Measurements from ENCODE around the gene NAT16. TPM values are rescaled to one million over a fixed set of nuclear protein-coding genes. Genes with fewer than 3 reads are reported as not detected.

The NAT16 gene
- total and polyA plus RNA-seq, 2 of the 13 experiments (the other 11 are each of a cell fraction or from before 2014, with no cell fraction given), result 0.04 TPM; not detected in 1

- TF ChIP-seq ZNF788 (CRISPR knock-in tag; IDR thresholded peaks at IDR 0.05; ENCODE audit: borderline replicate concordance) (peak; percentile 67; the same call in 1 of the 2 replicates), FOXP1 (IDR thresholded peaks at IDR 0.05) (no peak), FOXP1 (CRISPR knock-in tag; IDR thresholded peaks at IDR 0.05) (peak; percentile 35; the same call in 1 of the 2 replicates), IKZF4 (CRISPR knock-in tag; IDR thresholded peaks at IDR 0.05; ENCODE audit: borderline replicate concordance, low read depth, not compliant biosample characterization) (no peak), NFKBIZ (CRISPR knock-in tag; IDR thresholded peaks at IDR 0.05) (0 out of 2 replicates have a peak, but pooled peaks have one; percentile 32), ZNF644 (CRISPR knock-in tag; IDR thresholded peaks at IDR 0.05; ENCODE audit: low read depth) (peak; percentile 59; the same call in 1 of the 2 replicates), KDM3A (CRISPR knock-in tag; IDR thresholded peaks at IDR 0.05; ENCODE audit: low read depth) (no peak), NONO (IDR thresholded peaks at IDR 0.05) (no peak), NONO (CRISPR knock-in tag; conservative IDR thresholded peaks at IDR 0.05) (peak; percentile 73; the same call in 1 of the 2 replicates), THAP11 (CRISPR knock-in tag; IDR thresholded peaks at IDR 0.05) (no peak; the same call in 1 of the 2 replicates), MTA3 (CRISPR knock-in tag; IDR thresholded peaks at IDR 0.05) (no peak), TBX2 (CRISPR knock-in tag; IDR thresholded peaks at IDR 0.05; ENCODE audit: borderline replicate concordance) (peak; percentile 59), ZNF772 (CRISPR knock-in tag; IDR thresholded peaks at IDR 0.05) (0 out of 2 replicates have a peak, but pooled peaks have one; percentile 40), TBX3 (IDR thresholded peaks at IDR 0.05; ENCODE audit: borderline replicate concordance) (no peak), ZNF224 (CRISPR knock-in tag; IDR thresholded peaks at IDR 0.05) (0 out of 2 replicates have a peak, but pooled peaks have one; percentile 39), AGO2 (optimal IDR thresholded peaks at IDR 0.05; ENCODE audit: low read depth, low read length) (no peak), ZNF790 (CRISPR knock-in tag; IDR thresholded peaks at IDR 0.05; ENCODE audit: borderline replicate concordance) (no peak), ZNF407 (CRISPR knock-in tag; IDR thresholded peaks at IDR 0.05; ENCODE audit: not compliant biosample characterization) (no peak)
- TF ChIP-seq, protein P1, sequence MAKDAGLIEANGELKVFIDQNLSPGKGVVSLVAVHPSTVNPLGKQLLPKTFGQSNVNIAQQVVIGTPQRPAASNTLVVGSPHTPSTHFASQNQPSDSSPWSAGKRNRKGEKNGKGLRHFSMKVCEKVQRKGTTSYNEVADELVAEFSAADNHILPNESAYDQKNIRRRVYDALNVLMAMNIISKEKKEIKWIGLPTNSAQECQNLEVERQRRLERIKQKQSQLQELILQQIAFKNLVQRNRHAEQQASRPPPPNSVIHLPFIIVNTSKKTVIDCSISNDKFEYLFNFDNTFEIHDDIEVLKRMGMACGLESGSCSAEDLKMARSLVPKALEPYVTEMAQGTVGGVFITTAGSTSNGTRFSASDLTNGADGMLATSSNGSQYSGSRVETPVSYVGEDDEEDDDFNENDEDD (CRISPR knock-in tag; IDR thresholded peaks at IDR 0.05; ENCODE audit: borderline replicate concordance), result no peak
- TF ChIP-seq, protein P2, sequence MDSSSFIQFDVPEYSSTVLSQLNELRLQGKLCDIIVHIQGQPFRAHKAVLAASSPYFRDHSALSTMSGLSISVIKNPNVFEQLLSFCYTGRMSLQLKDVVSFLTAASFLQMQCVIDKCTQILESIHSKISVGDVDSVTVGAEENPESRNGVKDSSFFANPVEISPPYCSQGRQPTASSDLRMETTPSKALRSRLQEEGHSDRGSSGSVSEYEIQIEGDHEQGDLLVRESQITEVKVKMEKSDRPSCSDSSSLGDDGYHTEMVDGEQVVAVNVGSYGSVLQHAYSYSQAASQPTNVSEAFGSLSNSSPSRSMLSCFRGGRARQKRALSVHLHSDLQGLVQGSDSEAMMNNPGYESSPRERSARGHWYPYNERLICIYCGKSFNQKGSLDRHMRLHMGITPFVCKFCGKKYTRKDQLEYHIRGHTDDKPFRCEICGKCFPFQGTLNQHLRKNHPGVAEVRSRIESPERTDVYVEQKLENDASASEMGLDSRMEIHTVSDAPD (CRISPR knock-in tag; IDR thresholded peaks at IDR 0.05), result no peak
Observed at GRCh38 chr7:101122933-101123702, 57.0 kb downstream of the NAT16 start (continued).
